HG03521 (cell line): Measurements from ENCODE around the gene NETO2.
"Not testable (repeated sequence)": the region's sequence is repeated elsewhere in the genome, so short reads cannot be mapped to it uniquely, and the experiment has no call there.

Source experiments
- ATAC-seq: cut with Tn5 transposase; IDR thresholded peaks from one replicate; pipeline ENCODE4 v1.9.1; 2021; ENCODE audit warnings: mild to moderate bottlenecking, moderate library complexity; ENCODE audit not compliant: unreplicated experiment

NETO2 gene

GRCh38 chr16:47136099-47136842 lies 7.5 kb downstream of the NETO2 start:
- ATAC-seq: no peak

- no peak for ATAC-seq
Observed at GRCh38 chr16:47134550-47134949, 9.2 kb downstream of the NETO2 start.

GRCh38 chr16:47132308-47132707 lies 11.4 kb downstream of the NETO2 start:
- ATAC-seq: no peak

- ATAC-seq: no peak
Observed at GRCh38 chr16:47129755-47130435, 13.8 kb downstream of the NETO2 start.

DNA sequence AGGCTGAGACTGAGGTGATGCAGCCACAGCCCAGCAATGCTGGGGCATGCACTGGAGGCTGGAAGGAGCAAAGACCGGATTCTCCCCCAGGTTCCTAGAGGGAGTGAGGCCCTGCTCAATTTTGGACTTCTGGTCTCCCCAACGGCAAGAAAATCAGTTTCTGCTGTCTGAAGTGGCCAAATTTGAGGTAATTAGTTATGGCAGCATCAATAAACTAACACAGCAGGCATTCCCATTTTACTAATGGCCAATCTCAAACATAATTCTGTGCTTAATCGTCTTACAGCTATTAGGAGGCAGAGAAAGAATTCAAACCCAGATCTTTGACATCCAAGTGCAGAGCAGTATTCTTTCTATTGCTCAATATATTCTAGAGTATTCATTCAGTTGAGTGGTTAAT lies 16.2 kb downstream of the NETO2 start:
- ATAC-seq: no peak

DNA sequence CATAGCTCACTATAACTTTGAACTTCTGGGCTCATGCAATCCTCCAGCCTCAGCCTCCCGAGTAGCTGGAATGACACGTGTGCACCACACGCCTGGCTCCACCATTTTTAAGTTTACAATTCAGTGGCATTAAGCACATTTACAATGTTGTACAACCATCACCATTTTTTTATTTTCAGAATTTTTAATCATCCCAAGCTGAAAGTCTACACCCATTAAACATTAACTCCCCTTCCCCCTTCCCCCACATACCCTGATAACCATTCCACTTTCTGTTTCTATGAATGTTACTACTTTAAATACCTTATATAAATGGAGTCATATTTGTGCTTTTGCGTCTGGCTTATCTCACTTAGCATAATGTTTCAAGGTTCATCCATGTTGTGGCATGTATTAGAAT lies 18.0 kb downstream of the NETO2 start:
- no peak for ATAC-seq

DNA sequence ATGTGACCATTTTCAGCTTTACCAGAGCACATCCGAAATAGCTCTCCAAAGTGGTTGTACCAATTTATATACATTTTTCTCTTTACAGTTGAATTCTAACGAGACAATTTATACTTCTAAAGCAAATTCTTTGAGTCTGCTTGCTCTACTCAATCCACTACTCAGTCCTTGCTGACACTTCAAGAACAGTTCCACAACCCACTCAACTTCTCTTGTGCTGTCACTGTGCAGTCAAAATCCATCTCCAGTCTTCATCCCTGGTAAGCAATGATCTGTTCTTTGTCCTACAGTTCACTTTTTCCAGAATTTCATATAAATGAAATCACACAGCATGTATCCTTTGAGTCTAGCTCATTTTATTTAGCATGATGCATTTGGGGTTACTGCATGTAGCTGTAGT lies 30.6 kb downstream of the NETO2 start:
- ATAC-seq: no peak

DNA sequence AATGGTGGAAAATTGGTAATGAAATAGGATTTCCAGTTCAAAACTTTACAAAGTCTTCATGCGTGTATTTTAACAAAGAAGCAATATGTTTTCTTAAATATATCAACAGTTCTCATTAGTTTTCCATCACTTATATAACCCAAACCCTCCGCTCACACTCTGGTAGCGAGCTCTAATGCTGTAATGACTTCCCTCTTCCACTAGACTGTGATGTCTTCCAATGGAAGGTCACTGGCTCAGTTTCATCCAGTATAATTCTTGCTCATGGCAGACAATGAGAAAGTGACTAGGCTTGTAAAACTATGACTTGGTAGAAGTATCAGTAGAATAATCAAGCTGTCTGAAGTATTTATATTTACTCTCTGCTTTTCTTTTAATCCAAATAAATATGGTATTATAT lies 32.8 kb downstream of the NETO2 start:
- no peak for ATAC-seq

DNA sequence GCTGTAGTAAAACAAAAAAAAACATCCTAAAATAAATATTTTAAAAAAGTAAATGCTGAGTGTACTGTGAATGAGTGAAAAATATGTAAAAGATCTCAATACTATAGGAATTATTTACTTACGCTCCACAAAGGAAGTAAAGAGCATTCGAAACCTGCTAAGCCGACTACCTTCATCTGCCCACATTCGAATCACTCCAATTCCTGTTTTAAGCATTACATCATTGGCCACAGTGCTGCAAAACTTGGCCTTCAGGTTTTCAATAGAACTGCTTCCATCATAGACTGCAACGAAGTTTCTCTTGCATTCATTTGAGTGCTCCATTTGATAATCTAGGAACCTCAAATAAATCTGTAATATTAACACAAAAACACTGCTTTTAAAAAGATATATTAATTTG lies 34.4 kb downstream of the NETO2 start:
- ATAC-seq: no peak

- ATAC-seq: not testable (repeated sequence)
Observed at GRCh38 chr16:47102921-47103320, 40.8 kb downstream of the NETO2 start.

- ATAC-seq: not testable (repeated sequence)
Observed at GRCh38 chr16:47097154-47097553, 46.6 kb downstream of the NETO2 start.

DNA sequence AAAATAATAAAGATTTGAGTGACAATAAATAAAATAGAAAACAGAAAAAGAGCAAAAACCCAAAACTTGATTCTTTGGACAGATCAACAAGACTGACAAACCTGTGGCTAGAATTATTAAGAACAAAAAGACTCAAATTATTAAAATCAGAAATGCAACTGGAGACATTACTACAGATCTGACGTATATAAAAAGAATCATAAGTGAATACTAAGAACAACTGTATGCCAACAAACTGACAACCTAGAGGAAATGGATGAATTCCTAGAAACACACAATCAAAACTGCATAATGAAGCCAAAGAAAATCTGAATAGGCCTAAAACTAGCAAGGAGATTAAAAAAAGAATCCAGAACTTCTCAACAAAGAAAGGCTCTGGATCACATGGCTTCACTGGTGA lies 47.4 kb downstream of the NETO2 start:
- no peak for ATAC-seq

DNA sequence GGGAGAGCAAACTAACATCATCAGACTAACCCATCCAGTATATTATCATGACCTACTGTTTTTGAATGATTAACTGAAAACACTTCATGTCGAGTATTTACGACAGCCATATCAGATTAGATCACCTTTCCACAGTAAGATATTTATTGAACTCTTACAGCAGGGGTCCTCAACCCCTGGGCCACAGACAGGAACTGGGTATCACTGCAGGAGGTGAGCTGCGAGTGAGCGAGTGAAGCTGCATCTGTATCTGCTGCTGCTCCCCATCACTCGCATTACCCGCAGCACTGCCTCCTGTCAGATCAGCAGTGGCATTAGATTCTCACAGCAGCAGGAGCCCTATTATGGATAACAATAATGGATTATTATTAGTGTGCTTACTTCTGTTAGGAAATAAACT lies 59.5 kb downstream of the NETO2 start:
- ATAC-seq: no peak

- ATAC-seq: no peak
Observed at GRCh38 chr16:47082099-47082865, 61.5 kb downstream of the NETO2 start.

GRCh38 chr16:47081115-47081514 lies 62.6 kb downstream of the NETO2 start:
- no peak for ATAC-seq

DNA sequence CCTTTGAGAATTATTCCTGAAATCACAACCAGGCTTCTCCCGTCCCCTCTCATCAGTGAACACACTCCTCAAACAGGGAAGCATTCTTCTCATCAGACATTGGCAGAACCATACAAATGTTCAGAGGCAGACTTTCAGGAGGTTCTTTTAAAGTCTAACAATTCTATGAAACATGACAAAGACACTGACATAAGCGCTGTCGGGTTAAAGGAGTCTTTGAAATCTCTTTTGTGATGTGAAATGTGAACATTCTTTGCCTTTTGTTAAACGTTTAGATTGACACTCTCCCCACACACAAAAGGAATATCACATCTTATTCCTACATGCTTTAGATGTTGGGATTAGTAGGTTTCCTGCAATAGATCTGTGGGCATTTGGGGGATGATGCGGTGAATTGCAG lies 63.9 kb downstream of the NETO2 start:
- ATAC-seq: no peak

DNA sequence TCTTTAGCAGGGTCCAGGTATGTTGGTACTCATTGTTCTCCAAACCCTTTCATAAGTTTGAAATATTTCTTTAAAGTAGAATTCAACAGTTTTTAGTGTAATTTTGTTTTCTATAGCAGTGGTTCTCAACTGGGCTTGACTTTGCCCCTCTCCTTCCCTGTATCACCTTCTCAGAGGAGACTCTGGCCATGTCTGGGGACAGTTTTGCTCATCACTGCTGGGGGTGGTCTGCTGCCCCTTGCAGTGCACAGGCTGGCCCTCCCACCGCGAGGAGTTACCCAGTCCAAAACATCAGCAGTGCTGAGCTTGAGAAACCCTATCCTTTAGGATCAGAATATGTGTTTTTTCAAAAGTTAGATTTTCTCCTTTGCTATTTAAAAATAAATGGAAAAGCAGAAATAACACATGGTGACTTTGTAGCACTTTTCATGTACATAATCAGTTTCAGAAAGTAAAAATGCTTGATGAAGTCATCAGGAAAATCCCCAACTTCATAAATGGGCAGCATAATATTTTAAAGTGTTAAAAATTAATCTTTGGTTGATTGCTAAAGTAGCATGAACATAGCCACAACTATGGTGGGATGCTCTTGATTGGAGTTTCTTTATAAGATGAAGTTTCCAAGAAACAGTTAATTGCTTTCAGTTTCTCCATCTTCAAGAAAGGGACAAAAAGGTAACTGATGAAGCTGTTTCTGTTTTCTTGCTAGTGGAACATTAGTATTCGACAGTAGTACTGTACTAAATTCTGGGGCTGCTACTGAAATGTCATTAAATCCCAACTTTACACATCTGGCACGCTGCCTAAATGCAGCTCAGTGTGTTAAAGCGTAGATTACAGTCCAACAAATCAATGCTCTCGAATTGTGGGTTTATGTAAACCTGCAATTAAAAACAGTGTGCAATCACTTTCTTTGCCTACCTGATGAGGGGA lies 70.3 kb downstream of the NETO2 start:
- no peak for ATAC-seq

DNA sequence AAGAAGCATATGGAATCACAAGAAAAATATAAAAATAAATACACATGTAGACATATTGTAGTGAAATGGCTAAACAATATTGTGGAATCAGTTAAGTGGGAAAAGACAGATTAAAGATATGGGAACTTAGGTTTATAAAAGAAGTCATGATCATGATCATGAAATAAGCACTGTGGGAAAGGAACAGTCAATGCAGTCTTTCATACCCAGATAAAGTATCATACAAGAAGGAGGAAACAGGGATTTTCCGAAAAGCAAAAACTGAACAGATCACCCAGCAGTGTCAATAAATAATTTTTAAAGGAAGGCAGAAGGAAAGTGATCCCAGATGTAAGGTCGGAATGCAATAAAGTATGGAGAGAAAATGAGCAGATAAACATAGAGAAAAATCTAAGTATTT lies 71.6 kb downstream of the NETO2 start:
- ATAC-seq: no peak

DNA sequence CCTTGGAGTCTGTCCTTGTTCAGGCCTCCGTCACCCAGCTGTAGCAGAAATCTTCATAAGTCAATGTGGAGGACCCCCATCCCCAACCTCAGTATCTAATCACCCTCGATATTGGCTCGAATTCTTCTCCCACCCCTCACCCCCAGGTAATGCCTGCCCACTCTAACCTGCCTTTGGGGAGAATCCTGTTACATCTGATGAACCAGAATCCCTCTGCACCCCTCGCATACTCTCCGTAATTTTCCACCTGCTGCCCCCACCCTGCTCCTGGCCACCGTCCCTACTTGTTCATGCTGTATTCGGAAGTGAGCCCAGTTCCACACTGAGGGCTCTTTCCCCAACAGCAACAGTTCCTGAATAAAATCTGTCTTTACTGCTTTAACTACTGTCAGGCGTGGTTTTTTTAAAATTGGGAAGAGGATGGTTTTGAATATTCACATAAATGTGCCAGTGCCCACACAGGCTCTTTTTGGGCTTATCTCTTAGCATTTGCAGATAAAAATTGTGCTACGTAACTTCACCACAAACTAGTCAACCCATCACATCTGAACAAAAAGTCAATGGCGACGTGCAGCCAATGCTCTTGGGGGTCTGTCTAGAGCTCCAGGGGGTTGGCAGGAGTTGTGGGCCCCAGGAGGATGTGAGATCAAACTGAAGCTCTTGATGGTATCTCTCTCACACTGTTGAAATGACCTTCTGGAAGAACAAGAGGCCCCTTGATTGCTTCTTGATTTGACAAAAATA lies 73.7 kb downstream of the NETO2 start:
- no peak for ATAC-seq

DNA sequence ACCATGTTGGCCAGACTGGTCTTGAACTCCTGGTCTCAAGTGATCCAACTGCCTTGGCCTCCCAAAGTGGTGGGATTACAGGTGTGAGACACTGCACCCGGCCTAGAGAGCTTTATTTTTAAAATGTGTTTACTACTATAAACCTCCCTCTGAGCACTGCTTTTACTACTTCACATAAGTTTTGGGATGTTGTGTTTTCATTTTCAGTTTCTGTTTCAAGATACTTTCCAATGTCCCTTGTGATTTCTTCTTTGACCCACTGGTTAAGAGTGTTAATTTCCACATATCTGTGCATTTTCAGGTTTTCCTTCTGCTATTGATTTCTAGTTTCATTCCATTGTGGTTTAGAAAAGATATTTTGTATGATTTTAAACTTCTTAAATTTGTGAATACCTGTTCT lies 74.4 kb downstream of the NETO2 start:
- no peak for ATAC-seq
